ENCODE data around the gene ARHGAP25. TPM values are rescaled to one million over a fixed set of nuclear protein-coding genes. Genes with fewer than 3 reads are reported as not detected.

ARHGAP25 gene
- total RNA-seq, 1 donor = under 0.01 TPM

GRCh38 chr2:68837164-68837860 is 102.7 kb downstream of the ARHGAP25 start:
- Histone ChIP-seq H2AFZ (ENCODE audit: low read length) (no peak overlapping the region), H3K79me2 (ENCODE audit: insufficient read depth, low read length) (no peaks in the 10 kb centered on the region)

GRCh38 chr2:68837861-68838341 is 103.3 kb downstream of the ARHGAP25 start:
- Histone ChIP-seq H2AFZ (ENCODE audit: low read length) (no peak overlapping the region), H3K36me3 (ENCODE audit: insufficient read depth, low read length) (no peaks in the 10 kb centered on the region), H3K4me2 (ENCODE audit: insufficient read depth, low read length) (no peak overlapping the region), H4K20me1 (ENCODE audit: insufficient read depth, low read length) (no peaks in the 10 kb centered on the region), H3K4me3 (ENCODE audit: insufficient read depth, low read length) (no peak overlapping the region), H3K4me1 (ENCODE audit: insufficient read depth, low read length) (peaks cover under 1% of the 10 kb centered on the region), H3K79me2 (ENCODE audit: insufficient read depth, low read length) (no peaks in the 10 kb centered on the region), H3K9me3 (ENCODE audit: low read depth, low read length) (no peaks in the 10 kb centered on the region), H3K27ac (ENCODE audit: low read depth, low read length) (no peak overlapping the region), H3K27me3 (ENCODE audit: insufficient read depth, low read length) (peaks cover 4% of the 10 kb centered on the region)
- no peak for TF ChIP-seq CTCF (IDR thresholded peaks at IDR 0.05; ENCODE audit: extremely low read depth, low read depth, low read length)
- no peak for DNase-seq (ENCODE audit: insufficient read length, low spot score, missing footprints)

More at GRCh38 chr2:68837164-68837860, 102.7 kb downstream of the ARHGAP25 start:
- Histone ChIP-seq H3K4me3 (ENCODE audit: insufficient read depth, low read length) (no peak overlapping the region), H3K4me1 (ENCODE audit: insufficient read depth, low read length) (peaks cover 7% of the 10 kb centered on the region), H4K20me1 (ENCODE audit: insufficient read depth, low read length) (no peaks in the 10 kb centered on the region), H3K27me3 (ENCODE audit: insufficient read depth, low read length) (peaks cover 4% of the 10 kb centered on the region), H3K4me2 (ENCODE audit: insufficient read depth, low read length) (no peak overlapping the region), H3K27ac (ENCODE audit: low read depth, low read length) (no peak overlapping the region), H3K9me3 (ENCODE audit: low read depth, low read length) (no peaks in the 10 kb centered on the region), H3K36me3 (ENCODE audit: insufficient read depth, low read length) (no peaks in the 10 kb centered on the region)
- peak; percentile 48 for TF ChIP-seq CTCF (IDR thresholded peaks at IDR 0.05; ENCODE audit: extremely low read depth, low read depth, low read length)
- DNase-seq (ENCODE audit: insufficient read length, low spot score, missing footprints) = no peak

GRCh38 chr2:68838641-68839040 is 104.0 kb downstream of the ARHGAP25 start:
- no peak overlapping the region for H3K4me2 ChIP-seq (ENCODE audit: insufficient read depth, low read length)
- DNase-seq (ENCODE audit: insufficient read length, low spot score, missing footprints) = no peak
- no peaks in the 10 kb centered on the region for H3K36me3 ChIP-seq (ENCODE audit: insufficient read depth, low read length)
- H3K4me3 ChIP-seq (ENCODE audit: insufficient read depth, low read length) = no peak overlapping the region
- H3K4me1 ChIP-seq (ENCODE audit: insufficient read depth, low read length) = no peaks in the 10 kb centered on the region
- TF ChIP-seq CTCF (IDR thresholded peaks at IDR 0.05; ENCODE audit: extremely low read depth, low read depth, low read length) = no peak
- H3K27ac ChIP-seq (ENCODE audit: low read depth, low read length) = no peak overlapping the region
- no peak overlapping the region for H2AFZ ChIP-seq (ENCODE audit: low read length)
- H3K79me2 ChIP-seq (ENCODE audit: insufficient read depth, low read length) = no peaks in the 10 kb centered on the region
- no peaks in the 10 kb centered on the region for H3K9me3 ChIP-seq (ENCODE audit: low read depth, low read length)
- peaks cover 4% of the 10 kb centered on the region for H3K27me3 ChIP-seq (ENCODE audit: insufficient read depth, low read length)
- no peaks in the 10 kb centered on the region for H4K20me1 ChIP-seq (ENCODE audit: insufficient read depth, low read length)

- no peaks in the 10 kb centered on the region for H3K79me2 ChIP-seq (ENCODE audit: insufficient read depth, low read length)
- no peaks in the 10 kb centered on the region for H3K36me3 ChIP-seq (ENCODE audit: insufficient read depth, low read length)
- H3K4me2 ChIP-seq (ENCODE audit: insufficient read depth, low read length) = no peak overlapping the region
- no peak overlapping the region for H3K27ac ChIP-seq (ENCODE audit: low read depth, low read length)
- TF ChIP-seq CTCF (IDR thresholded peaks at IDR 0.05; ENCODE audit: extremely low read depth, low read depth, low read length) = peak; percentile 72
- H3K4me1 ChIP-seq (ENCODE audit: insufficient read depth, low read length) = no peaks in the 10 kb centered on the region
- H3K9me3 ChIP-seq (ENCODE audit: low read depth, low read length) = no peaks in the 10 kb centered on the region
- no peak for DNase-seq (ENCODE audit: insufficient read length, low spot score, missing footprints)
- H4K20me1 ChIP-seq (ENCODE audit: insufficient read depth, low read length) = no peaks in the 10 kb centered on the region
- no peak overlapping the region for H3K4me3 ChIP-seq (ENCODE audit: insufficient read depth, low read length)
- peaks cover 6% of the 10 kb centered on the region for H3K27me3 ChIP-seq (ENCODE audit: insufficient read depth, low read length)
- H2AFZ ChIP-seq (ENCODE audit: low read length) = no peak overlapping the region
Measured at GRCh38 chr2:68839260-68839833, 104.7 kb downstream of the ARHGAP25 start.

All from osteoblast (primary cell).